IMR-90 (cell line): ENCODE measurements around the gene ANTXRL. TPM values are rescaled to one million over a fixed set of nuclear protein-coding genes. Genes with fewer than 3 reads are reported as not detected.

ENCODE experiments used
- ATAC-seq: fragments of 200-7000 bp; cut with Tn5 transposase; 2 replicates; pipeline ENCODE4 v1.9.1; 2020; ENCODE audit warnings: low read depth, mild to moderate bottlenecking, moderate library complexity
- BruUV-seq: library from RNA; stranded (reverse); fragments of 400-500 nt; replicated peaks from 2 replicates; lab custom pipeline; 2021; lab: Mats Ljungman, UMichigan
- CTCF ChIA-PET: fragments of 300-600 bp; formaldehyde crosslinking; extraction: SDS; loops from one replicate; lab custom pipeline; 2021; ENCODE audit warnings: antibody characterized with exemption; lab: Yijun Ruan, JAX
- POLR2A ChIA-PET: fragments of 300-600 bp; sonication (Branson Sonifier 250); formaldehyde crosslinking; loops from one replicate; lab custom pipeline; 2022; ENCODE audit warnings: antibody characterized with exemption; ENCODE audit not compliant: unreplicated experiment; lab: Charles Lee
- DNase-seq: peaks from one replicate; pipeline ENCODE4 v3.0.0; 2013
- H2AFZ ChIP-seq: replicated peaks from 2 replicates; pipeline ENCODE3; 2013; ENCODE audit warnings: low read length, mild to moderate bottlenecking; ENCODE audit not compliant: poor library complexity
- H2AK5ac ChIP-seq: 2 replicates; pipeline ENCODE4 v1.6.1; 2013; ENCODE audit warnings: low read depth, low read length, inconsistent platforms
- H2AK9ac ChIP-seq: replicated peaks from 2 replicates; pipeline ENCODE3; 2013; ENCODE audit warnings: mild to moderate bottlenecking, low read depth, low read length, moderate library complexity; ENCODE audit not compliant: poor library complexity
- H2BK120ac ChIP-seq: 2 replicates; pipeline ENCODE4 v1.6.1; 2013; ENCODE audit warnings: low read depth, low read length, inconsistent platforms
- H2BK15ac ChIP-seq: 3 replicates; pipeline ENCODE4 v1.6.1; 2013; ENCODE audit warnings: low read depth, low read length, inconsistent platforms
- H2BK20ac ChIP-seq: 2 replicates; pipeline ENCODE4 v1.6.1; 2013; ENCODE audit warnings: low read depth, mild to moderate bottlenecking, inconsistent platforms, low read length, moderate library complexity
- H2BK5ac ChIP-seq: 2 replicates; pipeline ENCODE4 v1.6.1; 2013; ENCODE audit warnings: mild to moderate bottlenecking, low read depth, low read length, inconsistent platforms; ENCODE audit not compliant: poor library complexity, severe bottlenecking
- H3K14ac ChIP-seq: replicated peaks from 2 replicates; pipeline ENCODE4 v1.6.1; 2013; ENCODE audit warnings: low read depth, low read length, inconsistent platforms
- H3K18ac ChIP-seq: 2 replicates; pipeline ENCODE4 v1.6.1; 2013; ENCODE audit warnings: low read depth, low read length, control low read depth
- H3K23ac ChIP-seq: 2 replicates; pipeline ENCODE4 v1.6.1; 2013; ENCODE audit warnings: low read depth, low read length, inconsistent platforms
- H3K27ac ChIP-seq: 2 replicates; pipeline ENCODE4 v1.5.1; 2013; ENCODE audit warnings: mild to moderate bottlenecking, control low read depth, low read length; ENCODE audit not compliant: insufficient read depth
- H3K27me3 ChIP-seq: 2 replicates; pipeline ENCODE4 v1.6.1; 2013; ENCODE audit warnings: low read length; ENCODE audit not compliant: control insufficient read depth, insufficient read depth
- H3K36me3 ChIP-seq: 2 replicates; pipeline ENCODE4 v1.6.1; 2013; ENCODE audit warnings: low read length, mixed read lengths; ENCODE audit not compliant: control insufficient read depth, insufficient read depth
- H3K4ac ChIP-seq: 2 replicates; pipeline ENCODE4 v1.6.1; 2013; ENCODE audit warnings: low read depth, low read length, inconsistent platforms
- H3K4me1 ChIP-seq: 2 replicates; pipeline ENCODE4 v1.6.1; 2013; ENCODE audit warnings: low read length, mixed read lengths; ENCODE audit not compliant: control insufficient read depth, insufficient read depth
- H3K4me2 ChIP-seq: 2 replicates; pipeline ENCODE4 v1.6.1; 2013; ENCODE audit warnings: low read depth, mild to moderate bottlenecking, control low read depth, low read length, moderate library complexity
- H3K4me3 ChIP-seq: 2 replicates; pipeline ENCODE4 v1.5.1; 2013; ENCODE audit warnings: low read depth, mild to moderate bottlenecking, control low read depth, low read length, moderate library complexity; ENCODE audit not compliant: insufficient read depth
- H3K56ac ChIP-seq: 2 replicates; pipeline ENCODE4 v1.6.1; 2013; ENCODE audit warnings: low read length, inconsistent platforms; ENCODE audit not compliant: insufficient read depth; ENCODE audit errors: extremely low read depth
- H3K79me1 ChIP-seq, 2 experiments: 2 replicates each; pipeline ENCODE4 v1.6.1; 2013; ENCODE audit warnings: low read length in 2 of 2, inconsistent platforms in 1 of 2, low read depth in 1 of 2
- H3K9ac ChIP-seq: 2 replicates; pipeline ENCODE4 v1.6.1; 2013; ENCODE audit warnings: low read depth, low read length, control low read depth
- H3K9me1 ChIP-seq: 2 replicates; pipeline ENCODE4 v1.6.1; 2013; ENCODE audit warnings: low read length, inconsistent platforms; ENCODE audit not compliant: insufficient read depth
- H3K9me3 ChIP-seq: 2 replicates; pipeline ENCODE4 v1.6.1; 2013; ENCODE audit warnings: low read length; ENCODE audit not compliant: control insufficient read depth, insufficient read depth
- H4K20me1 ChIP-seq: 2 replicates; pipeline ENCODE4 v1.6.1; 2013; ENCODE audit warnings: low read length, inconsistent platforms; ENCODE audit not compliant: insufficient read depth
- H4K5ac ChIP-seq: 2 replicates; pipeline ENCODE4 v1.6.1; 2013; ENCODE audit warnings: mild to moderate bottlenecking, low read depth, low read length, control low read depth
- H4K8ac ChIP-seq, 2 experiments: 2 replicates each; pipeline ENCODE4 v1.6.1; 2013; ENCODE audit warnings: low read depth in 2 of 2, low read length in 2 of 2, control low read depth in 1 of 2, inconsistent platforms in 1 of 2
- H4K91ac ChIP-seq: 2 replicates; pipeline ENCODE4 v1.6.1; 2013; ENCODE audit warnings: low read depth, low read length, inconsistent platforms; ENCODE audit not compliant: insufficient read depth
- BHLHE40 ChIP-seq: fragments of 150-350 bp; IDR thresholded peaks from 2 replicates; pipeline ENCODE4 v1.6.1; 2016; ENCODE audit warnings: mild to moderate bottlenecking, low read depth, low read length
- CEBPB ChIP-seq: IDR thresholded peaks from 2 replicates; pipeline ENCODE4 v1.6.1; 2012; ENCODE audit warnings: low read depth, low read length, improper control_type of control experiment
- CHD1 ChIP-seq: IDR thresholded peaks from 2 replicates; pipeline ENCODE4 v1.6.1; 2012; ENCODE audit warnings: low read depth, low read length, improper control_type of control experiment
- FOS ChIP-seq: fragments of 150-350 bp; IDR thresholded peaks from 2 replicates; pipeline ENCODE4 v1.6.1; 2016; ENCODE audit warnings: low read depth, low read length
- MAFK ChIP-seq: IDR thresholded peaks from 2 replicates; pipeline ENCODE4 v1.6.1; 2012; ENCODE audit warnings: low read depth, low read length, improper control_type of control experiment
- MAZ ChIP-seq: IDR thresholded peaks from 2 replicates; pipeline ENCODE4 v1.6.1; 2012; ENCODE audit warnings: low read depth, mild to moderate bottlenecking, low read length, improper control_type of control experiment, moderate library complexity, borderline replicate concordance
- MXI1 ChIP-seq: IDR thresholded peaks from 2 replicates; pipeline ENCODE4 v1.6.1; 2012; ENCODE audit warnings: low read depth, mild to moderate bottlenecking, low read length, moderate library complexity, borderline replicate concordance
- NFE2L2 ChIP-seq: fragments of 150-350 bp; IDR thresholded peaks from 2 replicates; pipeline ENCODE4 v1.6.1; 2016; ENCODE audit warnings: low read depth, mild to moderate bottlenecking, low read length
- POLR2A ChIP-seq: IDR thresholded peaks from 2 replicates; pipeline ENCODE4 v1.6.1; 2012; ENCODE audit warnings: mild to moderate bottlenecking, low read depth, low read length
- RAD21 ChIP-seq: IDR thresholded peaks from 2 replicates; pipeline ENCODE4 v1.6.1; 2012; ENCODE audit warnings: low read length, improper control_type of control experiment
- RCOR1 ChIP-seq: IDR thresholded peaks from 2 replicates; pipeline ENCODE4 v1.6.1; 2012; ENCODE audit warnings: mild to moderate bottlenecking, low read length, improper control_type of control experiment; ENCODE audit not compliant: insufficient replicate concordance
- RFX5 ChIP-seq: IDR thresholded peaks from 2 replicates; pipeline ENCODE4 v1.8.0; 2012; ENCODE audit warnings: low read depth, mild to moderate bottlenecking, low read length, moderate library complexity
- SMC3 ChIP-seq: fragments of 150-350 bp; IDR thresholded peaks from 2 replicates; pipeline ENCODE4 v1.6.1; 2016; ENCODE audit warnings: low read depth, mild to moderate bottlenecking, antibody characterized with exemption, low read length, moderate library complexity
- WGBS, 2 experiments: methylation state at CpG; one replicate each; pipeline versions ENCODE4 v1.1.5 to v1.1.7; 2013; ENCODE audit warnings: missing lambda C conversion rate in 2 of 2; ENCODE audit not compliant: insufficient read length in 1 of 2; ENCODE audit errors: extremely low coverage in 2 of 2; 5-methylcytosine and 5-hydroxymethylcytosine counted together
- dilution Hi-C: fragments of 300-500 bp; cut with HindIII; formaldehyde crosslinking; loops from one replicate; pipeline ENCODE4 v1.14.3; 2018; ENCODE audit warnings: low sequenced_read_pairs; ENCODE audit not compliant: unreplicated experiment
- in situ Hi-C: fragments of 300-500 bp; cut with MboI; formaldehyde crosslinking; loops from 3 replicates; pipeline ENCODE4 v1.14.3; 2019; ENCODE audit warnings: low sequenced_read_pairs, inconsistent platforms, mixed read lengths
- intact Hi-C: fragments of 100-400 bp; cut with micrococcal nuclease; formaldehyde crosslinking; loops from 2 replicates; pipeline ENCODE4 v1.10.0; 2022
- polyA plus RNA-seq, 3 experiments: library from polyadenylated mRNA; depleted of rRNA; stranded (reverse); fragments of >200 nt; gene quantifications; 2 replicates each; pipeline ENCODE4 v1.2.3, GENCODE V29; 2012; ENCODE audit warnings: low replicate concordance in 1 of 3
- total RNA-seq: library from RNA; depleted of rRNA; stranded (reverse); fragments of >200 nt; gene quantifications from 2 replicates; pipeline ENCODE4 v1.2.3, GENCODE V29; 2012
- TF ChIP-seq, protein P1 (sequence below): conservative IDR thresholded peaks from 2 replicates; pipeline ENCODE4 v1.5.1; 2012; ENCODE audit warnings: mild to moderate bottlenecking, low read depth, low read length, improper control_type of control experiment
- TF ChIP-seq, protein P2 (sequence below): fragments of 150-350 bp; IDR thresholded peaks from 2 replicates; pipeline ENCODE4 v1.6.1; 2016; ENCODE audit warnings: low read depth, mild to moderate bottlenecking, low read length, moderate library complexity, borderline replicate concordance
- TF ChIP-seq, protein P3 (sequence below): fragments of 150-350 bp; IDR thresholded peaks from 2 replicates; pipeline ENCODE4 v1.6.1; 2017; ENCODE audit warnings: mild to moderate bottlenecking, antibody characterized with exemption, low read length, low read depth

ANTXRL gene
- total and polyA plus RNA-seq, 2 of the 4 experiments (the other 2 are of a cell fraction), result not detected

DNA sequence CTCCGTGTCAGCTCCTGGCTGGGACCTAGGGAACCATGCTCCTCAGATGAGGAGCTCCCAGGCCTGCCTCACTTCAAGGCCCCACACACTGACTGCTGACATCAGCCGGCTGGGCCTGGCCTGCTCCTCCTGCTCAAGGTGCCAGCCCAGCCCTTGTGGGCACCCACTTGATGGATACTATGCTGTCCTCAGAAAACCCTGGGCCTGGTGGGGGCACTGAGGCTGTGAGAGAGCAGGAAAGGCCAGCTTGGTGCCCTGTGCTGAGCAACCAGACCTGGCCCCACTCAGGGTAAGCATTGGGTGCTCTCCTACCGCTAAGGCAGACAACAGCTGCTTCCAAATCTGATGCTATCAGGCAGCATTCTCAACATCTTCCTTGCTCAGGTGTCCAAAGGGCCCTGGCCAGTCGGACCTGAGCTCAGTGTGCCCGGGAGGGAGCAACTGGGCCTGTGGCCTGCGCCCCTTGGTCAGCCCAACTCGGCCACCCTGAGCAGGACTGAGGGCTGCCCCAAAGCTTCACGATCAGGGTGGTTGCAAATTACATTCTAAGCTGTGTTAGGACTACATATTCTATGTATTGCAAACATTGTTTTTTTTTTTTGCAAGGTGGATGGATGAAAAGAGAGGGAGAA lies 21.9 kb upstream of the ANTXRL start:
- Histone ChIP-seq H4K91ac (no peak overlapping the region), H2AFZ (peak overlapping the region; percentile 33), H3K4me2 (no peak overlapping the region), H3K4ac (no peak overlapping the region), H3K27me3 (peaks cover 3% of the 10 kb centered on the region; the same call in 1 of the 2 replicates), H2AK5ac (no peak overlapping the region), H3K23ac (no peak overlapping the region), H2BK120ac (no peak overlapping the region), H3K14ac (no peak overlapping the region), H2BK15ac (no peak overlapping the region), H3K4me1 (no peaks in the 10 kb centered on the region), H3K79me1 (no peaks in the 10 kb centered on the region), H4K20me1 (no peaks in the 10 kb centered on the region), H2BK20ac (no peak overlapping the region), H3K56ac (no peak overlapping the region), H3K36me3 (no peaks in the 10 kb centered on the region), H4K8ac (no peak overlapping the region), H3K9me1 (peaks cover 8% of the 10 kb centered on the region; the same call in 1 of the 2 replicates), H2AK9ac (no peak overlapping the region), H2BK5ac (no peak overlapping the region), H3K4me3 (no peak overlapping the region), H3K9me3 (no peaks in the 10 kb centered on the region), H4K5ac (no peak overlapping the region), H3K9ac (no peak overlapping the region), H3K18ac (no peak overlapping the region), H3K27ac (no peak overlapping the region)
- ATAC-seq, result no peak
- TF ChIP-seq, protein P1, sequence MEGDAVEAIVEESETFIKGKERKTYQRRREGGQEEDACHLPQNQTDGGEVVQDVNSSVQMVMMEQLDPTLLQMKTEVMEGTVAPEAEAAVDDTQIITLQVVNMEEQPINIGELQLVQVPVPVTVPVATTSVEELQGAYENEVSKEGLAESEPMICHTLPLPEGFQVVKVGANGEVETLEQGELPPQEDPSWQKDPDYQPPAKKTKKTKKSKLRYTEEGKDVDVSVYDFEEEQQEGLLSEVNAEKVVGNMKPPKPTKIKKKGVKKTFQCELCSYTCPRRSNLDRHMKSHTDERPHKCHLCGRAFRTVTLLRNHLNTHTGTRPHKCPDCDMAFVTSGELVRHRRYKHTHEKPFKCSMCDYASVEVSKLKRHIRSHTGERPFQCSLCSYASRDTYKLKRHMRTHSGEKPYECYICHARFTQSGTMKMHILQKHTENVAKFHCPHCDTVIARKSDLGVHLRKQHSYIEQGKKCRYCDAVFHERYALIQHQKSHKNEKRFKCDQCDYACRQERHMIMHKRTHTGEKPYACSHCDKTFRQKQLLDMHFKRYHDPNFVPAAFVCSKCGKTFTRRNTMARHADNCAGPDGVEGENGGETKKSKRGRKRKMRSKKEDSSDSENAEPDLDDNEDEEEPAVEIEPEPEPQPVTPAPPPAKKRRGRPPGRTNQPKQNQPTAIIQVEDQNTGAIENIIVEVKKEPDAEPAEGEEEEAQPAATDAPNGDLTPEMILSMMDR, result no peak
- TF ChIP-seq RFX5 (no peak), NFE2L2 (no peak), RAD21 (no peak), CEBPB (no peak), FOS (no peak), MAFK (no peak), MXI1 (no peak), CHD1 (no peak), BHLHE40 (no peak), RCOR1 (no peak), MAZ (no peak), POLR2A (no peak), SMC3 (no peak)
- TF ChIP-seq, protein P2, sequence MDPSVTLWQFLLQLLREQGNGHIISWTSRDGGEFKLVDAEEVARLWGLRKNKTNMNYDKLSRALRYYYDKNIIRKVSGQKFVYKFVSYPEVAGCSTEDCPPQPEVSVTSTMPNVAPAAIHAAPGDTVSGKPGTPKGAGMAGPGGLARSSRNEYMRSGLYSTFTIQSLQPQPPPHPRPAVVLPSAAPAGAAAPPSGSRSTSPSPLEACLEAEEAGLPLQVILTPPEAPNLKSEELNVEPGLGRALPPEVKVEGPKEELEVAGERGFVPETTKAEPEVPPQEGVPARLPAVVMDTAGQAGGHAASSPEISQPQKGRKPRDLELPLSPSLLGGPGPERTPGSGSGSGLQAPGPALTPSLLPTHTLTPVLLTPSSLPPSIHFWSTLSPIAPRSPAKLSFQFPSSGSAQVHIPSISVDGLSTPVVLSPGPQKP, result no peak
- TF ChIP-seq, protein P3, sequence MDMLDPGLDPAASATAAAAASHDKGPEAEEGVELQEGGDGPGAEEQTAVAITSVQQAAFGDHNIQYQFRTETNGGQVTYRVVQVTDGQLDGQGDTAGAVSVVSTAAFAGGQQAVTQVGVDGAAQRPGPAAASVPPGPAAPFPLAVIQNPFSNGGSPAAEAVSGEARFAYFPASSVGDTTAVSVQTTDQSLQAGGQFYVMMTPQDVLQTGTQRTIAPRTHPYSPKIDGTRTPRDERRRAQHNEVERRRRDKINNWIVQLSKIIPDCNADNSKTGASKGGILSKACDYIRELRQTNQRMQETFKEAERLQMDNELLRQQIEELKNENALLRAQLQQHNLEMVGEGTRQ, result no peak
- dilution Hi-C loops, result no loop called here
- DNase-seq, result no peak
- intact Hi-C loops, result no loop called here
- no TSS peak for BruUV-seq
- ChIA-PET CTCF (no interaction called here), POLR2A (no interaction called here)
- in situ Hi-C loops, result no loop called here
- 53% methylated on average over 3 of the region's 8 CpGs; no CpG with 5 or more reads in 1 of the 2 experiments for WGBS, 2 experiments
